ENCODE measurements around the gene CTH.
"Not testable (repeated sequence)": the region's sequence is repeated elsewhere in the genome, so short reads cannot be mapped to it uniquely, and the experiment has no call there.

The CTH gene

DNA sequence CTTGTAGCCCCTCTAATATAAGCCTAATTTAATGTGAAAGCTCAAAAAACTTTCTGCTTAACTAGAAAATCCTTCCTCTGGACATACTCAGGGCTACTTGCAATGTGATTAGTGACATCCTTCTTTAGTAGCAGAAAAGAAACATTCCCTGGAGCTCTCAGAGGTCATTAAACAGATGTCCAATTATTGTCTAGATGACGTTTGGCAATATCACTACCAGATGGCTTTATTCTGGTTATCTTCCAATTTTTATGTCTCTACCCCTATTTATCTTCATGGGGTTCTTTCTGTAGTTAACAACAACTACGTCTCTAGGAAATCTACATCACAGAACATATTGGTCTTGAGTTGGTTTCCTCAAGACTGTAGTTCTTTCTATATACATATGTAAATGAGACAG lies 44.2 kb downstream of the CTH start:
- ATAC-seq (ENCODE audit: low read depth) (no peak), DNase-seq (ENCODE audit: low spot score) (no peak)
- Histone ChIP-seq H3K27me3 (ENCODE audit: insufficient read depth, poor library complexity, severe bottlenecking) (no peaks in the 10 kb centered on the region), H3K36me3 (ENCODE audit: low read depth) (no peaks in the 10 kb centered on the region), H3K9me3 (ENCODE audit: severe bottlenecking) (no peaks in the 10 kb centered on the region), H3K4me1 (ENCODE audit: insufficient read depth, poor library complexity, severe bottlenecking) (no peaks in the 10 kb centered on the region), H3K27ac (ENCODE audit: poor library complexity, severe bottlenecking) (no peak overlapping the region), H3K4me3 (ENCODE audit: severe bottlenecking) (no peak overlapping the region)
- TF ChIP-seq, protein P1, sequence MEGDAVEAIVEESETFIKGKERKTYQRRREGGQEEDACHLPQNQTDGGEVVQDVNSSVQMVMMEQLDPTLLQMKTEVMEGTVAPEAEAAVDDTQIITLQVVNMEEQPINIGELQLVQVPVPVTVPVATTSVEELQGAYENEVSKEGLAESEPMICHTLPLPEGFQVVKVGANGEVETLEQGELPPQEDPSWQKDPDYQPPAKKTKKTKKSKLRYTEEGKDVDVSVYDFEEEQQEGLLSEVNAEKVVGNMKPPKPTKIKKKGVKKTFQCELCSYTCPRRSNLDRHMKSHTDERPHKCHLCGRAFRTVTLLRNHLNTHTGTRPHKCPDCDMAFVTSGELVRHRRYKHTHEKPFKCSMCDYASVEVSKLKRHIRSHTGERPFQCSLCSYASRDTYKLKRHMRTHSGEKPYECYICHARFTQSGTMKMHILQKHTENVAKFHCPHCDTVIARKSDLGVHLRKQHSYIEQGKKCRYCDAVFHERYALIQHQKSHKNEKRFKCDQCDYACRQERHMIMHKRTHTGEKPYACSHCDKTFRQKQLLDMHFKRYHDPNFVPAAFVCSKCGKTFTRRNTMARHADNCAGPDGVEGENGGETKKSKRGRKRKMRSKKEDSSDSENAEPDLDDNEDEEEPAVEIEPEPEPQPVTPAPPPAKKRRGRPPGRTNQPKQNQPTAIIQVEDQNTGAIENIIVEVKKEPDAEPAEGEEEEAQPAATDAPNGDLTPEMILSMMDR (IDR thresholded peaks at IDR 0.05; ENCODE audit: poor library complexity, severe bottlenecking): no peak

DNA sequence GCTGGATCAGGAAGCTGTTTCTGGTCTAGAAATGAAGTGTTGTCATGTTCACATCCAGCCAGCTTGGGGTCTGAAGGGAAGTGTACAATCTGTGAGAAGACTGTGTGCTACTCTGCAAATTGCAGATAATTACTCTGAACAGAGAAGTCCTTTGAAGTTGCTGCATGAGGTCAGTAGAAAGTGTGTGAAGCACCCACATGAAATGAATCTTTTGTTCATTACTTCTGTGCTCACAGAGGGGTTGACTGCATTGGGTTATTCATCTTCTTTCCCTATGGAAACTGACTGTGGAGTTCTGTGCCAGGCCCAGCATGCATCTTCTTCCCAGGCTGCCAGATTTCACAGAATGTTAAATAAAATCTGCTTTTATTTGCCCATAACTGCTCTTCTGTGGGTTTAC lies 47.1 kb downstream of the CTH start:
- no peak for DNase-seq (ENCODE audit: low spot score)
- Histone ChIP-seq H3K9me3 (ENCODE audit: severe bottlenecking) (no peaks in the 10 kb centered on the region), H3K27me3 (ENCODE audit: insufficient read depth, poor library complexity, severe bottlenecking) (no peaks in the 10 kb centered on the region), H3K36me3 (ENCODE audit: low read depth) (no peaks in the 10 kb centered on the region), H3K27ac (ENCODE audit: poor library complexity, severe bottlenecking) (no peak overlapping the region), H3K4me3 (ENCODE audit: severe bottlenecking) (no peak overlapping the region), H3K4me1 (ENCODE audit: insufficient read depth, poor library complexity, severe bottlenecking) (no peaks in the 10 kb centered on the region)
- TF ChIP-seq, protein P1 (IDR thresholded peaks at IDR 0.05; ENCODE audit: poor library complexity, severe bottlenecking): no peak
- no peak for ATAC-seq (ENCODE audit: low read depth)

DNA sequence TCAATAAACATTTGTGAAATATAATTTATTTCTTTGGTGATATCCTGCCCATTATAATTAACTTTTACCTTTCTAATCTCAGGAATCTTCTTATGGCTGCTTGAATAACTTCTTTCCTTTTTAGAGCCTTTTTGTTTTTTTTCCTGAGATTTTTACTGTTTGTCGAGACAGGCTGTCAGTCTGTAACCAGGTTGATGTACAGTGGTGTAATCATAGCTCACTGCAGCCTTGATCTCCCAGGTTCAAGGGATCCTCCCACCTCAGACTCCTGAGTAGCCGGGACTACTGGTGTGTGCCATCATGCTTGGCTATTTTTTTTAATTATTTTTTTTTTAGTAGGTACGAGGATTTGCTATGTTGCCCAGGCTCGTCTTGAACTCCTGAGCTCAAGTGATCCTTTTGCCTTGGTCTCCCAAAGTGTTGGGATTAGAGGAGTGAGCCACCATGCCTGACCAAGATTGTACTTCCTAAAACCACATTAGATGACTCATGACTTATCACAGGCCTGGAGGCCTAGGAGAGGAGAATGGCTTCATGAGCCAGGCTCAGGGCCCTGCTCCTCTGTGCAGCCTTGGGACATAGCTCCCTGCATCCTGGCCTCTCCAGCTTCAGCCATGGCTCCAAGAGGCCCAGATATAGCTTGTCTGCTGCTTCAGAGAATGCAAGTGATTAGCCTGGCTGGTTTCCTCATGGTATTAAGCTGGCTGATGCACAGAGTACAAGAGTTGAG lies 48.6 kb downstream of the CTH start:
- Histone ChIP-seq H3K4me1 (ENCODE audit: insufficient read depth, poor library complexity, severe bottlenecking) (no peaks in the 10 kb centered on the region), H3K27me3 (ENCODE audit: insufficient read depth, poor library complexity, severe bottlenecking) (no peaks in the 10 kb centered on the region), H3K36me3 (ENCODE audit: low read depth) (no peaks in the 10 kb centered on the region), H3K9me3 (ENCODE audit: severe bottlenecking) (no peaks in the 10 kb centered on the region), H3K4me3 (ENCODE audit: severe bottlenecking) (no peak overlapping the region), H3K27ac (ENCODE audit: poor library complexity, severe bottlenecking) (no peak overlapping the region)
- TF ChIP-seq, protein P1 (IDR thresholded peaks at IDR 0.05; ENCODE audit: poor library complexity, severe bottlenecking): no peak
- DNase-seq (ENCODE audit: low spot score) (no peak), ATAC-seq (ENCODE audit: low read depth) (peak; percentile 75)

DNA sequence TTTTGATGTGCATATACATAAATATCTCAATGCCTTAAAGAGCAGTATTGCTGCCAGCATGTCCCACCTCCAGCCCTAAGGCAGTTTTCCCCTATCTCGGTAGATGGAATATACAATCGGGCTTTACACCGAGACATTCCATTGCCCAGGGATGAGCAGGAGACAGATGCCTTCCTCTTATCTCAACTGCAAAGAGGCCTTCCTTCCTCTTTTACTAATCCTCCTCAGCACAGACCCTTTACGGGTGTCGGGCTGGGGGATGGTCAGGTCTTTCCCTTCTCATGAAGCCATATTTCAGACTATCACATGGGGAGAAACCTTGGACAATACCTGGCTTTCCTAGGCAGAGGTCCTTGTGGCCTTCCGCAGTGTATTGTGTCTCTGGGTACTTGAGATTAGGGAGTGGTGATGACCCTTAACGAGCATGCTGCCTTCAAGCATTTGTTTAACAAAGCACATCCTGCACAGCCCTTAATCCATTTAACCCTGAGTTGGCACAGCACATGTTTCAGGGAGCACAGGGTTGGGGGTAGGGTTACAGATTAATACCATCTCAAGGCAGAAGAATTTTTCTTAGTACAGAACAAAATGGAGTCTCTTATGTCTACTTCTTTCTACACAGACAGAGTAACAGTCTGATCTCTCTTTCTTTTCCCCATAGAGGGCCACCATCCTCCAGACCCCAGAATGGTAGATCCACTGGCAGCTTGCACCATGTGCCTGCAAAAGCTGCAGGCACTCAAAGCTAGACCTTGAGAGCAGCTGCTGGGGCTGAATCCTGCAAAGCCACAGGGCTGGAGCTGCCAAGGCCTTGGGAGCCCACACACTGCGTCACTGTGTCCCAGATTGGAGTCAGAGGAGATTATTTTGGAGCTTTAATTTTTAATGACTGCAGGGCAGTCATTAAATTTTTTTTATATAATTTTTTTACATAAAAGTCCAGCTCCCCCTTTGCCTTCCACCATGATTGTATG lies 50.0 kb downstream of the CTH start:
- not testable (repeated sequence) for H3K27ac ChIP-seq (ENCODE audit: poor library complexity, severe bottlenecking); H3K4me1 ChIP-seq (ENCODE audit: insufficient read depth, poor library complexity, severe bottlenecking); DNase-seq (ENCODE audit: low spot score); H3K27me3 ChIP-seq (ENCODE audit: insufficient read depth, poor library complexity, severe bottlenecking); H3K4me3 ChIP-seq (ENCODE audit: severe bottlenecking); H3K36me3 ChIP-seq (ENCODE audit: low read depth); H3K9me3 ChIP-seq (ENCODE audit: severe bottlenecking); ATAC-seq (ENCODE audit: low read depth)

DNA sequence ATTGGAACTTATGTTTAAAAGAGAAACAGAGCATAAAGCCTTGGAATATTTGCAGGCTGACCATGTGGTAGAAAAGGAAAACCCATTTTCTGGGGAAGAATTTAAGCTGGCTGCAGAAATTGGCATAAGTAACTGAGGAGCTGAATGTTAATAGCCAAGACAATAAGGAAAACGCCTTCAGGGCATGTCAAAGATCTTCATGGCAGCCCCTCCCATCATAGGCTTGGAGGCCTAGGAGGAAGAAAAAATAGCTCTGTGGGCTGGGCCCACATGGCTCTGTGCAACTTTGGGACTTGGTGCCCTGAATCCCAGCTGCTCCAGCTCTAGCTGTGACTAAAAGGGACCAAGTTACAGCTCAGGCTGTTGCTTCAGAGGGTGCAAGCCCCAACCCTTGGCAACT lies 51.5 kb downstream of the CTH start:
- no peak overlapping the region for H3K27ac ChIP-seq (ENCODE audit: poor library complexity, severe bottlenecking)
- DNase-seq (ENCODE audit: low spot score) (no peak), ATAC-seq (ENCODE audit: low read depth) (no peak)
- no peaks in the 10 kb centered on the region for H3K9me3 ChIP-seq (ENCODE audit: severe bottlenecking)
- no peaks in the 10 kb centered on the region for H3K4me1 ChIP-seq (ENCODE audit: insufficient read depth, poor library complexity, severe bottlenecking)
- H3K36me3 ChIP-seq (ENCODE audit: low read depth): no peaks in the 10 kb centered on the region
- H3K27me3 ChIP-seq (ENCODE audit: insufficient read depth, poor library complexity, severe bottlenecking): no peaks in the 10 kb centered on the region
- H3K4me3 ChIP-seq (ENCODE audit: severe bottlenecking): no peak overlapping the region
- TF ChIP-seq, protein P1 (IDR thresholded peaks at IDR 0.05; ENCODE audit: poor library complexity, severe bottlenecking): no peak

Measured in RWPE2 (cell line).